ENCODE data around the gene ABLIM1. TPM values are rescaled to one million over a fixed set of nuclear protein-coding genes. Genes with fewer than 3 reads are reported as not detected.

ABLIM1 gene
- total and polyA plus RNA-seq, 4 donors = 20.0 to 135 (median 59.9) TPM

GRCh38 chr10:114577133-114577532 lies 80.9 kb downstream of the ABLIM1 start:
- Histone ChIP-seq H3K4me1 (ENCODE audit: control insufficient read depth in 5 of 5, insufficient read depth in 5 of 5, low read length in 5 of 5) (peaks cover 0 to 44% (median 7%) of the 10 kb centered on the region in 5 donors), H3K4me3 (no peak overlapping the region), H3K36me3 (ENCODE audit: control insufficient read depth in 4 of 4, insufficient read depth in 4 of 4, low read length in 4 of 4) (peaks cover 0 to 3% (median 0%) of the 10 kb centered on the region in 4 donors), H3K9me3 (ENCODE audit: control insufficient read depth in 4 of 4, insufficient read depth in 3 of 4, low read length in 3 of 4) (no peaks in the 10 kb centered on the region), H3K27ac (ENCODE audit: low read depth in 1 of 2, low read length in 1 of 2) (peak overlapping the region in 1 of 2 donors; percentile 91), H3K27me3 (ENCODE audit: control insufficient read depth in 3 of 3, insufficient read depth in 3 of 3, low read length in 2 of 3) (no peaks in the 10 kb centered on the region), H3K9ac (ENCODE audit: insufficient read depth in 1 of 2, low read length in 2 of 2) (no peak overlapping the region)
- ATAC-seq (ENCODE audit: insufficient read depth, low FRiP score) = no peak
- 73 to 82% methylated on average over 1 of the region's 1 CpG for WGBS, 2 donors
- DNase-seq = peak in 2 of 3 donors; percentile 44 to 75
- no peak for TF ChIP-seq CTCF (IDR thresholded peaks at IDR 0.05; ENCODE audit: control extremely low read depth, extremely low read depth)

GRCh38 chr10:114576716-114577115 lies 81.4 kb downstream of the ABLIM1 start:
- peak overlapping the region in 1 of 2 donors; percentile 91 for H3K27ac ChIP-seq (ENCODE audit: low read depth in 1 of 2, low read length in 1 of 2)
- WGBS, 2 donors = 81 to 85% methylated on average over 3 of the region's 3 CpGs
- no peak overlapping the region for H3K9ac ChIP-seq (ENCODE audit: insufficient read depth in 1 of 2, low read length in 2 of 2)
- no peaks in the 10 kb centered on the region for H3K27me3 ChIP-seq (ENCODE audit: control insufficient read depth in 3 of 3, insufficient read depth in 3 of 3, low read length in 2 of 3)
- TF ChIP-seq CTCF (IDR thresholded peaks at IDR 0.05; ENCODE audit: control extremely low read depth, extremely low read depth) = no peak
- peaks cover 0 to 3% (median 0%) of the 10 kb centered on the region in 4 donors for H3K36me3 ChIP-seq (ENCODE audit: control insufficient read depth in 4 of 4, insufficient read depth in 4 of 4, low read length in 4 of 4)
- DNase-seq (no peak), ATAC-seq (ENCODE audit: insufficient read depth, low FRiP score) (no peak)
- peaks cover 0 to 41% (median 7%) of the 10 kb centered on the region in 5 donors for H3K4me1 ChIP-seq (ENCODE audit: control insufficient read depth in 5 of 5, insufficient read depth in 5 of 5, low read length in 5 of 5)
- no peaks in the 10 kb centered on the region for H3K9me3 ChIP-seq (ENCODE audit: control insufficient read depth in 4 of 4, insufficient read depth in 3 of 4, low read length in 3 of 4)
- no peak overlapping the region for H3K4me3 ChIP-seq

DNA sequence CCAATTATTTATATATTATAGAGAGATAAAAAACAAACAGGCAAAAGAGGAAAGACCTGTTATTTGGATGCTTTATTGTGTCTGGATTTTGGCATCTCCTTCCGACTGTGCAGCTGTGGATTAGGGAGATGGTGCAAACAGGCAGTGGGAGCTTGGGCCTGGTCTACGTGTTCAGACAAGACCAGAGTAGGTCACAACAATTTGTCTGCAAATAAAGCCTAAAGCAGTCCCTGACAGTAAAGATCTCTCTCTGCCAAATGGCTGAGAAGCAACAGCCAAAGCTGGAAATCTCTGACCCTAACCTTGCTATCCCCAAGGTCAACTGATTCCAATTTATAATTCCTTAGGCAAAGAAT lies 82.0 kb downstream of the ABLIM1 start:
- no peak overlapping the region for H3K4me3 ChIP-seq
- no peak for TF ChIP-seq CTCF (IDR thresholded peaks at IDR 0.05; ENCODE audit: control extremely low read depth, extremely low read depth)
- H3K36me3 ChIP-seq (ENCODE audit: control insufficient read depth in 4 of 4, insufficient read depth in 4 of 4, low read length in 4 of 4) = peaks cover 0 to 3% (median 0%) of the 10 kb centered on the region in 4 donors
- peaks cover 0 to 35% (median 7%) of the 10 kb centered on the region in 5 donors for H3K4me1 ChIP-seq (ENCODE audit: control insufficient read depth in 5 of 5, insufficient read depth in 5 of 5, low read length in 5 of 5)
- no peak for ATAC-seq (ENCODE audit: insufficient read depth, low FRiP score)
- no peaks in the 10 kb centered on the region for H3K9me3 ChIP-seq (ENCODE audit: control insufficient read depth in 4 of 4, insufficient read depth in 3 of 4, low read length in 3 of 4)
- 79 to 86% methylated on average over 2 of the region's 2 CpGs for whole genome bisulfite sequencing, 2 donors
- no peak for DNase-seq
- peak overlapping the region in 1 of 2 donors; percentile 91 for H3K27ac ChIP-seq (ENCODE audit: low read depth in 1 of 2, low read length in 1 of 2)
- no peaks in the 10 kb centered on the region for H3K27me3 ChIP-seq (ENCODE audit: control insufficient read depth in 3 of 3, insufficient read depth in 3 of 3, low read length in 2 of 3)
- H3K9ac ChIP-seq (ENCODE audit: insufficient read depth in 1 of 2, low read length in 2 of 2) = no peak overlapping the region
